Loucy (cell line): Measurements from ENCODE around the gene IL13RA1.

Experiments used
- EZH2phosphoT487 ChIP-seq: fragments of 200-600 bp; IDR thresholded peaks from 2 replicates; pipeline ENCODE4 v1.6.1; 2018; ENCODE audit warnings: antibody characterized with exemption, mild to moderate bottlenecking, moderate library complexity, borderline replicate concordance
- TF ChIP-seq, protein P1 (sequence below): fragments of 200-600 bp; sonication (generic); conservative IDR thresholded peaks from 2 replicates; pipeline ENCODE4 v1.5.1; 2014; ENCODE audit warnings: mild to moderate bottlenecking, antibody characterized with exemption, low read length

DNA sequence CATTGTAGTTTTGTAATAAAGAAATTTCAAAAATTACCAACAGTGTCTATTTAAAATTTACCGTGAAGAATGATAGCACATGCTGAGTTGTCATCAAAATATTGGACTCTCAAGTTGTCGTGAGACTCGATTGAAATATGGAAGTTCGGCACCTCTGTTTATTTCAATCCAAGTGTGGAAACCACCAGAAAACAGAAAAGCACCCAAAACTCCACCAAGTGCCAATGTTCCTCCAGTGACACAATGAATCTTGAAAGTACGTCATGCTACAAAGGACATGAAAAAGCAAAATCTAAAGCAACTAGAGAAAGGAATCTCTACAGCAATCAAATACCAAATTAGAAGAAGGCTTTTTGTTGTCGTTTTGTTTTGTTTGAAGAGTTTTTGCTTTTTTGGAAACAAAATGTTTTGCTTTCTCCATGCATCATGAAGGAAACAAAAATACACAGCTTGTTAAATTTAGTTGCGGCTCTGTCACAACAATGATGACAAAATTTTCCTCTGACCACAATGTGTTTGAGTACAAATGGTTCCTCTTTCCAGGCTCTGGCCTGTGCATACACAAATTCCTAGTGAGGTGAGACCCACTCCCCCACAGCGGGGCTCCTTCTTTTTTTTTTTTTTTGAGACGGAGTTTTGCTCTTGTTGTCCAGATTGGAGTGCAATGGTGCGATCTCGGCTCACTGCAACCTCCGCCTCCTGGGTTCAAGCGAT is 9.6 kb upstream of the IL13RA1 start:
- TF ChIP-seq, protein P1, sequence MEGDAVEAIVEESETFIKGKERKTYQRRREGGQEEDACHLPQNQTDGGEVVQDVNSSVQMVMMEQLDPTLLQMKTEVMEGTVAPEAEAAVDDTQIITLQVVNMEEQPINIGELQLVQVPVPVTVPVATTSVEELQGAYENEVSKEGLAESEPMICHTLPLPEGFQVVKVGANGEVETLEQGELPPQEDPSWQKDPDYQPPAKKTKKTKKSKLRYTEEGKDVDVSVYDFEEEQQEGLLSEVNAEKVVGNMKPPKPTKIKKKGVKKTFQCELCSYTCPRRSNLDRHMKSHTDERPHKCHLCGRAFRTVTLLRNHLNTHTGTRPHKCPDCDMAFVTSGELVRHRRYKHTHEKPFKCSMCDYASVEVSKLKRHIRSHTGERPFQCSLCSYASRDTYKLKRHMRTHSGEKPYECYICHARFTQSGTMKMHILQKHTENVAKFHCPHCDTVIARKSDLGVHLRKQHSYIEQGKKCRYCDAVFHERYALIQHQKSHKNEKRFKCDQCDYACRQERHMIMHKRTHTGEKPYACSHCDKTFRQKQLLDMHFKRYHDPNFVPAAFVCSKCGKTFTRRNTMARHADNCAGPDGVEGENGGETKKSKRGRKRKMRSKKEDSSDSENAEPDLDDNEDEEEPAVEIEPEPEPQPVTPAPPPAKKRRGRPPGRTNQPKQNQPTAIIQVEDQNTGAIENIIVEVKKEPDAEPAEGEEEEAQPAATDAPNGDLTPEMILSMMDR, result no peak
- TF ChIP-seq EZH2phosphoT487, result no peak
